Measurements from ENCODE around the gene KRTAP5-8. TPM values are rescaled to one million over a fixed set of nuclear protein-coding genes. Genes with fewer than 3 reads are reported as not detected.
"Not testable (repeated sequence)": the region's sequence is repeated elsewhere in the genome, so short reads cannot be mapped to it uniquely, and the experiment has no call there.

The KRTAP5-8 gene
- total RNA-seq, 2 donors from 2014 or later = 0.22 to 0.58 TPM

DNA sequence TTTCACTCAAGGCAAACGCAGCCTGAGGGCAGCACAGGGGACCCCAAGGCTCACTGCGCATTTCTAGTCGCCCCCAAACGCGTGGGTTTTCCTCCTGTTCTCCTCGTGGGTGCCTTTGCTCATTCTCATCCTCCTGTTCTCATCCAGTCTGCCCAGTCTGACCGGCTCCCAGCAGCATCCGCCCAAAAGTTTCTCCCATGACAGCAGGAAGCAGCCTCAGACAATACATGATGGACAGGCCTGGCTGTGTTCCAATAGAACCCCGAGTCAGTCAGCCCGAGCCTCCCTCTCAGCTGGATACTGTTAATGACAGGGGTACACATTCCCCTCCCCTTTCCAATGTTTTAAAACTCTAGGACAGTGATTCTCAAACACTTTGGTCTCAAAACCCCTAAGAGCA, 33.3 kb upstream of the KRTAP5-8 start:
- ATAC-seq (no peak), DNase-seq (no peak)
- intact Hi-C loops (cut with DNase I, micrococcal nuclease) = no loop called here

DNA sequence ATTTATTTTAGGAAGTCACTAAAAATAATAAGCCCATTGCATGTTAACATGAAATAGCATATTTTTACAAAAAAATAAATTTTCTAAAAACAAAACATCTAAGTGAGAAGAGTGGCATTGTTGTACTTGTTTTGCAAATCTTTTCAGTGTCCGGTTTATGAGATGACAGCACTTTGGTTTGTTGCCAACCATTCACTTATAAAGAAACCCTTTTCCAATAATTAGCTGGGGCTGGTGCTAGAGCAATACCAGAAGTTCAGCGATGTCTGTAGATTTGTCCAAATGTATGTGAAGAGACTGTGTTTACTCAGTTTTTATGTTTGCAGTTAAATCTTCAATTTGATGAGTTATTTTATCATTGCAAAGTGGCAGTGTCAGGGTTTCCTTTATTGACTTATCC, 32.8 kb upstream of the KRTAP5-8 start:
- DNase-seq (no peak), ATAC-seq (no peak)
- intact Hi-C loops (cut with DNase I, micrococcal nuclease) = no loop called here

GRCh38 chr11:71505781-71506180, 32.0 kb upstream of the KRTAP5-8 start:
- ATAC-seq (no peak), DNase-seq (no peak)
- intact Hi-C loops (cut with DNase I, micrococcal nuclease) = no loop called here

- intact Hi-C loops (cut with DNase I, micrococcal nuclease) = no loop called here
- ATAC-seq = no peak
- DNase-seq = no peak
Measured at GRCh38 chr11:71507102-71507501, 30.7 kb upstream of the KRTAP5-8 start.

DNA sequence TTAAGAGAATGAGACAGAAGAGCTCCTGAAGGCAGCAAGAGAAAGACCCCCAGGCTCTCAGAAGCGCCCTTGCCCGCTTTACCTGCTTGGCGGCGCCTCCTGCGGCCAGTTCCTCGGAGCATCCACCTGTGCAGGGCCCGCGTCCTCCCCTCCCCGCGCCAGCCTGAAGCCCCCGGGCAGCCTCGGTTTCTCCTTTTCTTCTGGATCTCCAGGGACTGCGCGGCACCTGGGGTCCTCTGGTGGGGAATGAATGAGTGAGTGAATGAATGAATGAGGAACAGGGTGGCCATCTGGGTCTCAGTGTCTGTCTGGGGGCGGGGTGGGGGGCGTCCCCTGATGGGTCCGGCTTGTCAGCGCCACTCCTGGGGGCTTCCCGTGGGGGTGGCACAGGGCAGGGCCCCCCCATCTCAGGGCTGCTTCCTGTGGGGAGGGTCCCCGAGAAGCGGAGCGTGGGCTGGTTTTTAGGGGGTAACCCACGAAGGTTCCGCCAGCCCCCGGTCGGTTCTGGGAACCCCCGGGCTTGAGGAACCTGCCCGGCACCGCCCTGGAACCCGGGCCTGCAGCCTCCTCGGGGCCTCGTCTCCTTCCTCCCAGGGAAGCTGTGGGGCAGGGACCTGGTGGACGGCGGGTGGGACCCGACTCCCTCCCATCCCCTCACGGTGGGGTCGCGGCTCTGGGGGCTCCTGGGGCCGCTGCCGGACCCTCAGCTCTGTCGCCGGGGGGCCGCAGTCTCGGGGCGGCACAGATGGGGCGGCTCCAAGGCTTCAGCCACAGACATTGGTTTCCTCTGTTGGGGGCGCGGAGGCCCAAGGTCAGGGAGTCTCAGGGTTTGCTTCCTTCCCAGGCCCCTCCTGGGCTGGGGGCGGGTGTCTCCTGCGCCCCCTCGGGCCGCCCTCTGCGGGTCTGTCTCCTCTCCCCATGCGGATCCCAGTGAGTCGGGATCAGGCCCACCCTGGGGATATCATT, 19.0 kb upstream of the KRTAP5-8 start:
- DNase-seq = no peak
- intact Hi-C loops (cut with DNase I, micrococcal nuclease) = no loop called here
- no peak for ATAC-seq

DNA sequence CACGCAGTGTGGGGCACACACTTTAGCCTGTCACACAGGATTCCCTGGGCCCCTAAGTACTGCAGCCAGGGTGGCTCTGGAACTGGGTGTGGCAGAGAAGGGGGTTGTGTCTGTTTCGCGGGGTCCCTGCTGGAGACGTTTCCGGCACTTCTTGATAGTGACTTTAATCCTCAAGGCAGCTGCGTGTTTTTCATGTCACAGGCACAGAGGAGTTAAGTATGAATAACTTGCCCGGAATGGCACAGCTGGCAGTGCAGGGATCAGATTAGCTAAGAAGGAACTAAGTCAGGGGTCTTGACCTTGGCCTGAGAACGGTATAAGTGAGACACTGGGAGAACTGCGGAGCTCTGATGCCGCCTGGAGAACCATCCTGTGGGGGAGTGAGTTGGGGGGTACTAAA, 18.3 kb upstream of the KRTAP5-8 start:
- no peak for DNase-seq
- no peak for ATAC-seq
- intact Hi-C loops (cut with DNase I, micrococcal nuclease) = no loop called here

GRCh38 chr11:71525188-71525937, 12.5 kb upstream of the KRTAP5-8 start:
- ATAC-seq = no peak

GRCh38 chr11:71525938-71526495, 11.8 kb upstream of the KRTAP5-8 start:
- intact Hi-C loops (cut with DNase I, micrococcal nuclease) = no loop called here
- DNase-seq (no peak), ATAC-seq (peak; percentile 72)

More at GRCh38 chr11:71525188-71525937, 12.5 kb upstream of the KRTAP5-8 start:
- DNase-seq = no peak
- intact Hi-C loops (cut with DNase I, micrococcal nuclease) = no loop called here

DNA sequence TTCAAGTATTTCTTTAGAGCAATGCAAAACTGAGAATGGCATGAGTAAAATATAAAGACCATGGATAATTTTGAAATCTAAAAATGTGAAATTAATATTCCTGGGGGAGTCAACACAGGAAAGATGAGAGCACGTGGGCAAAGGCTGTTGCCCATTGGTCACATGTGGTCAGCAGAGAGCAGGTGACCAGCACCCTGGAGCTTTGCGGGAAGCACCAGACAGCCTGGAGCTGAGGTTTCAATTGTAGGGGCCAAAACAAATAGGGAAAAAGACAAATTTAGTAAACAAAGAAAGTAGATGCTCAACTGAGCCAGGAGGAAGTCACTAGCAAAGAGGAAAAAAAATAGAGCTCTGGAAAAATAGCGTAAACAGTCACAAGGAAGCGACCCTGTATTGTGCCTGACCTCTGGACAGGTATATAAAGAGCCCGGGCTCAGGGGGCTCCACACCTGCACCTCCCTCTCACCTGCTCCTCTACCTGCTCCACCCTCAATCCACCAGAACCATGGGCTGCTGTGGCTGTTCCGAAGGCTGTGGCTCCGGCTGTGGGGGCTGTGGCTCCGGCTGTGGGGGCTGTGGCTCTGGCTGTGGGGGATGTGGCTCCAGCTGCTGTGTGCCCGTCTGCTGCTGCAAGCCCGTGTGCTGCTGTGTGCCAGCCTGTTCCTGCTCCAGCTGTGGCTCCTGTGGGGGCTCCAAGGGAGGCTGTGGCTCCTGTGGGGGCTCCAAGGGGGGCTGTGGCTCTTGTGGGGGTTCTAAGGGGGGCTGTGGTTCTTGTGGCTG, 10.8 kb upstream of the KRTAP5-8 start, which contains the start of gene KRTAP5-7:
TSS of gene KRTAP5-7 (plus strand) at position 472 of the 780 bp plus-strand sequence. CDS start at position 506, 34 bp downstream.
- intact Hi-C loops (cut with DNase I, micrococcal nuclease) = not testable (repeated sequence)
- ATAC-seq = peak; percentile 55

GRCh38 chr11:71527576-71528210, 10.1 kb upstream of the KRTAP5-8 start:
- intact Hi-C loops (cut with DNase I, micrococcal nuclease) = no loop called here
- DNase-seq (no peak), ATAC-seq (no peak)

More for the DNA sequence above, 10.8 kb upstream of the KRTAP5-8 start, which contains the start of gene KRTAP5-7:
- DNase-seq = not testable (repeated sequence)

GRCh38 chr11:71530602-71531001, 7.2 kb upstream of the KRTAP5-8 start:
- DNase-seq (no peak), ATAC-seq (no peak)
- intact Hi-C loops (cut with DNase I, micrococcal nuclease) = no loop called here

DNA sequence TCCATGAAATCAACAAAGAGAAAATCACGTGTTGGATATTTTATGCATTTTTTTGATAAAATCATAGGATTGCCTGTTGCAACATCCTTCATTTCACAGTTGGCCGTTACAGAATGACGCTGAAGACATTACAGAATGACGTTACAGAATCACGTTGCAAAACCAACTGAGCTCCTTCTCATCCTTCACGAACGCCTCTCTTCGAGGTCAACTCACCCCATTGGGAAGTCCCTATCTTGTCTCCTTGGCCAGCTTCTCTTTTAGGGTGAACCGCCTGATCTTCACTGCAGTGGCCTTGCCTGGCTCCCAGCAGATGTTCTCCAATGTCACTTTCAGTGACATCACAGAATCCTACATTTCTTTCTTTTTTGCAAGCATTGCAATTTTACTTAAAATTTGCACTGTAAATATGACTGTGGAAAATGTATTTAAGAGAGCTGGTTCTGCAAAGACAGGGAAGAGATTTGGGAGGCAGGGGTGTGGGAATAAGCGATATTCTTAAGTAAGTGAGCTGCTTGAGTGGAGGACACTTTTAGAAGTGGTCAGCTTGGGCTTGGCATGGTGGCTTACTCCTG, 5.7 kb upstream of the KRTAP5-8 start:
- DNase-seq (no peak), ATAC-seq (no peak)
- intact Hi-C loops (cut with DNase I, micrococcal nuclease) = no loop called here

GRCh38 chr11:71534711-71535608, 2.9 kb upstream of the KRTAP5-8 start:
- DNase-seq; ATAC-seq; intact Hi-C loops (cut with DNase I, micrococcal nuclease): not testable (repeated sequence)

DNA sequence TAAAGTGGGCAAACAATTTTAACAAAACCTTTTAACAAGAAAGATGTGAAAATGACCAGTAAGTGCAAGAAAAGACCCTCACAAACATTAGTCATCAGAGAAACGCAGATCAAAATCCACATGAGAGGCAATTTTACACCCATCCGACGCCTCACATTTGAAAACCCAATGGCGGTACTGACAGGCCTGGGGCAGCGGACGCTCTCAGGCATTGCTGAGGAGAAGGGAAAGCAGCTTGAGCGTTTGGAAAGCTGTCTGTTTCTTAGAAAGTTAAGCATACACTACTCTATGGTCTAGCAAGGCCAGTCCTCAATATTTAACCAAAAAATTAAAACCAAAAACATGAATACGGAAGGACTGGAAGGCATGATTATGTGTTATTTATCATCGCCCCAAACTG, 2.0 kb upstream of the KRTAP5-8 start:
- intact Hi-C loops (cut with DNase I, micrococcal nuclease) = no loop called here
- DNase-seq (no peak), ATAC-seq (no peak)

- no peak for DNase-seq
- intact Hi-C loops (cut with DNase I, micrococcal nuclease) = no loop called here
- no peak for ATAC-seq
Measured at GRCh38 chr11:71537537-71537936, 288 bp upstream of the KRTAP5-8 start.

DNA sequence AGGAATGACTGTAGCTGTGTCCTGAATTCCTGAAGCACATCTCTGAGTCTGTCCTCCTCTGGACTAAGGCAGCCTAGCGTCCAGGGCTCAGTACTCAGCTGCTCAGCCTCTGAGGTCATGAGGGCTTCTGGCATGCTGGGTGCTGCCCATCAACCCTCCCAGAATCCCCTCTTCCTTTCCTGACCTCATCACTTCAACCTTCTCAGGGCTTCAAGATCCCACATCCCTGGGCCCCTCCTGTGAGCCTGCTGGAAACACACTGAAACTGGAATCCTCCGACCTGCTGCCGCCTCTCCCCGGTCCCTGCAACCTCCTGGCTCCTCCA, 803 bp downstream of the KRTAP5-8 start:
- DNase-seq = no peak
- no peak for ATAC-seq
- intact Hi-C loops (cut with DNase I, micrococcal nuclease) = no loop called here

GRCh38 chr11:71539017-71539416, 1.2 kb downstream of the KRTAP5-8 start:
- no peak for ATAC-seq
- DNase-seq = no peak
- intact Hi-C loops (cut with DNase I, micrococcal nuclease) = no loop called here

Data from left colon (tissue), 2 donors.